MM.1S (cell line): ENCODE results near the gene GOLGA3.
"Not testable (repeated sequence)": the region's sequence is repeated elsewhere in the genome, so short reads cannot be mapped to it uniquely, and the experiment has no call there.

Experiments
- DNase-seq: peaks from one replicate; pipeline ENCODE4 v3.0.0-alpha.2; 2015
- H2AFZ ChIP-seq: fragments of 300-600 bp; sonication (generic); 2 replicates; pipeline ENCODE4 v1.6.0; 2016; ENCODE audit warnings: antibody characterized with exemption, low read length
- H3F3A ChIP-seq: fragments of 300-600 bp; sonication (generic); 2 replicates; pipeline ENCODE4 v1.6.1; 2016; ENCODE audit warnings: mild to moderate bottlenecking, antibody characterized with exemption, low read length, moderate library complexity, mixed read lengths; ENCODE audit not compliant: insufficient read depth
- H3K27ac ChIP-seq: fragments of 300-600 bp; sonication (generic); 2 replicates; pipeline ENCODE4 v1.5.1; 2016; ENCODE audit warnings: mild to moderate bottlenecking, low read length
- H3K27me3 ChIP-seq: fragments of 300-600 bp; sonication (generic); replicated peaks from 2 replicates; pipeline ENCODE4 v1.6.0; 2016; ENCODE audit warnings: low read length; ENCODE audit not compliant: insufficient read depth
- H3K36me3 ChIP-seq: fragments of 300-600 bp; sonication (generic); replicated peaks from 2 replicates; pipeline ENCODE4 v1.6.1; 2016; ENCODE audit warnings: mild to moderate bottlenecking, low read length, mixed read lengths; ENCODE audit not compliant: insufficient read depth
- H3K4me1 ChIP-seq: fragments of 300-600 bp; sonication (generic); 2 replicates; pipeline ENCODE4 v1.6.1; 2016; ENCODE audit warnings: low read length, mixed read lengths
- H3K4me2 ChIP-seq: fragments of 300-600 bp; sonication (generic); 2 replicates; pipeline ENCODE4 v1.6.0; 2016; ENCODE audit warnings: low read depth, low read length
- H3K4me3 ChIP-seq: fragments of 300-600 bp; sonication (generic); 2 replicates; pipeline ENCODE4 v1.5.1; 2016; ENCODE audit warnings: low read length, mixed read lengths
- H3K79me2 ChIP-seq: fragments of 300-600 bp; sonication (generic); 2 replicates; pipeline ENCODE4 v1.6.1; 2016; ENCODE audit warnings: mixed run types, low read length, mixed read lengths
- H3K9ac ChIP-seq: fragments of 300-600 bp; sonication (generic); 2 replicates; pipeline ENCODE4 v1.6.1; 2016; ENCODE audit warnings: low read length, mixed read lengths
- H3K9me2 ChIP-seq: fragments of 300-600 bp; sonication (generic); replicated peaks from 2 replicates; pipeline ENCODE4 v1.6.1; 2016; ENCODE audit warnings: mild to moderate bottlenecking, low read length, mixed read lengths; ENCODE audit not compliant: insufficient read depth
- H3K9me3 ChIP-seq: fragments of 300-600 bp; sonication (generic); replicated peaks from 2 replicates; pipeline ENCODE4 v1.6.1; 2016; ENCODE audit warnings: mild to moderate bottlenecking, low read length, mixed read lengths; ENCODE audit not compliant: insufficient read depth
- H4K20me1 ChIP-seq: fragments of 300-600 bp; sonication (generic); 2 replicates; pipeline ENCODE4 v1.6.1; 2016; ENCODE audit warnings: mild to moderate bottlenecking, low read length, moderate library complexity, mixed read lengths; ENCODE audit not compliant: insufficient read depth
- CTCF ChIP-seq: fragments of 300-600 bp; sonication (generic); IDR thresholded peaks from 2 replicates; pipeline ENCODE4 v1.5.1; 2016; ENCODE audit warnings: antibody characterized with exemption, low read length, mixed read lengths
- EZH2 ChIP-seq: fragments of 300-600 bp; sonication (generic); optimal IDR thresholded peaks from 2 replicates; pipeline ENCODE3; 2017; ENCODE audit warnings: low read depth, mild to moderate bottlenecking, antibody characterized with exemption, low read length, mixed read lengths
- EZH2phosphoT487 ChIP-seq: fragments of 300-600 bp; sonication (generic); IDR thresholded peaks from 2 replicates; pipeline ENCODE4 v1.6.1; 2018; ENCODE audit warnings: antibody characterized with exemption, low read length

The GOLGA3 gene

GRCh38 chr12:132847363-132848356 lies 19.0 kb upstream of the GOLGA3 start:
- no peak for TF ChIP-seq EZH2phosphoT487
- no peak for TF ChIP-seq CTCF
- TF ChIP-seq EZH2 = no peak
- Histone ChIP-seq H2AFZ (no peak overlapping the region), H3K36me3 (no peaks in the 10 kb centered on the region), H3F3A (no peaks in the 10 kb centered on the region), H3K9me2 (no peaks in the 10 kb centered on the region), H3K27ac (no peak overlapping the region), H3K9me3 (no peaks in the 10 kb centered on the region), H4K20me1 (no peaks in the 10 kb centered on the region), H3K79me2 (no peaks in the 10 kb centered on the region), H3K4me3 (no peak overlapping the region), H3K4me1 (no peaks in the 10 kb centered on the region), H3K9ac (no peak overlapping the region), H3K27me3 (no peaks in the 10 kb centered on the region), H3K4me2 (no peak overlapping the region)
- DNase-seq = no peak

- not testable (repeated sequence) for H3K4me3 ChIP-seq, H3K27me3 ChIP-seq, H3K36me3 ChIP-seq, H3K9ac ChIP-seq, H3K4me1 ChIP-seq, H2AFZ ChIP-seq, H4K20me1 ChIP-seq, H3K27ac ChIP-seq, DNase-seq, H3K4me2 ChIP-seq, H3K79me2 ChIP-seq, H3F3A ChIP-seq, H3K9me2 ChIP-seq, H3K9me3 ChIP-seq
Observed at GRCh38 chr12:132844681-132845080, 16.0 kb upstream of the GOLGA3 start.

GRCh38 chr12:132842449-132843045 lies 13.9 kb upstream of the GOLGA3 start:
- H3F3A ChIP-seq = no peaks in the 10 kb centered on the region
- H3K4me3 ChIP-seq = no peak overlapping the region
- H3K4me2 ChIP-seq = no peak overlapping the region
- H3K9me2 ChIP-seq = no peaks in the 10 kb centered on the region
- no peaks in the 10 kb centered on the region for H3K27me3 ChIP-seq
- no peak overlapping the region for H2AFZ ChIP-seq
- H4K20me1 ChIP-seq = no peaks in the 10 kb centered on the region
- no peaks in the 10 kb centered on the region for H3K79me2 ChIP-seq
- no peaks in the 10 kb centered on the region for H3K36me3 ChIP-seq
- no peak for DNase-seq
- H3K4me1 ChIP-seq = no peaks in the 10 kb centered on the region
- H3K9me3 ChIP-seq = no peaks in the 10 kb centered on the region
- H3K9ac ChIP-seq = no peak overlapping the region
- no peak overlapping the region for H3K27ac ChIP-seq
- no peak for TF ChIP-seq EZH2phosphoT487
- TF ChIP-seq EZH2 = no peak
- no peak for TF ChIP-seq CTCF

GRCh38 chr12:132841151-132841550 lies 12.5 kb upstream of the GOLGA3 start:
- no peak overlapping the region for H2AFZ ChIP-seq
- DNase-seq = no peak
- H3K9me2 ChIP-seq = no peaks in the 10 kb centered on the region
- no peak overlapping the region for H3K27ac ChIP-seq
- no peaks in the 10 kb centered on the region for H3K9me3 ChIP-seq
- H3F3A ChIP-seq = no peaks in the 10 kb centered on the region
- H3K36me3 ChIP-seq = no peaks in the 10 kb centered on the region
- H3K4me3 ChIP-seq = no peak overlapping the region
- TF ChIP-seq EZH2phosphoT487 (no peak), EZH2 (no peak), CTCF (no peak)
- no peaks in the 10 kb centered on the region for H3K79me2 ChIP-seq
- H3K27me3 ChIP-seq = no peaks in the 10 kb centered on the region
- H3K9ac ChIP-seq = no peak overlapping the region
- no peaks in the 10 kb centered on the region for H3K4me1 ChIP-seq
- H3K4me2 ChIP-seq = no peak overlapping the region
- no peaks in the 10 kb centered on the region for H4K20me1 ChIP-seq
